ENCODE measurements around the gene ZNF783.
"Not testable (repeated sequence)": the region's sequence is repeated elsewhere in the genome, so short reads cannot be mapped to it uniquely, and the experiment has no call there.

Gene ZNF783

DNA sequence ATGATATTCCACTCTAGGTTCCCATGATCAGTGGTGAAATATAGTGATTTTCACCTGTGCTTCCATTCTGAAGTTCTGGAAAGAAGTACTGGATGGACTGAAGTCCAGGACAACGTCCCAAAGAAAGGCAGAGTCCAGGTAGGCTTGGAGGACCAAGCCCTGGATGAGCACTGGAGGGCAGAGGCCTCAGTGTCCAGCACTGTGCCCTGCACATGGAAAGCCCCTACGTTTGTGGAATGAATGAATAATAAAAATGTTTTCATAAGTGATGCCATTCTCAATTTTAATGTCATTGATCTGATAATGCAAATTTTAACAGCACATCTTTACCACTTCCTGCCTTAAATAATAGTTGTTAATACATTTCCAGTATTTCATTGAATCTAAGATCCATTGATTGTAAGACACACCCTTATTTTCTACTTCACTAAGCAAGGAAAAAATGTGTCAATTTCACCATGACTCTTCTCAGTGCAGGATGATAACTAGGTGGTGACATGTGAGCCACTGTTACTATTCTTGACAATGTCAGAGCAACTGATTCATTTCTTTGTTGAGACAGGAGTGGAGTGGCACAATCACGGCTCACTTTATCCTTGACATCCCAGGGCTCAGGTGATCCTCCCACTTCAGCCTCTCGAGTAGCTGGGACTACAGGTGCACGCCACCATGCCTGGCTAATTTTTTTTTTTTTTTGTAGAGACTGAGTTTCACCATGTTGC is 35.2 kb downstream of the ZNF783 start:
- DNase-seq (ENCODE audit: low read depth in 3 of 3, low spot score in 1 of 3) = no peak

DNA sequence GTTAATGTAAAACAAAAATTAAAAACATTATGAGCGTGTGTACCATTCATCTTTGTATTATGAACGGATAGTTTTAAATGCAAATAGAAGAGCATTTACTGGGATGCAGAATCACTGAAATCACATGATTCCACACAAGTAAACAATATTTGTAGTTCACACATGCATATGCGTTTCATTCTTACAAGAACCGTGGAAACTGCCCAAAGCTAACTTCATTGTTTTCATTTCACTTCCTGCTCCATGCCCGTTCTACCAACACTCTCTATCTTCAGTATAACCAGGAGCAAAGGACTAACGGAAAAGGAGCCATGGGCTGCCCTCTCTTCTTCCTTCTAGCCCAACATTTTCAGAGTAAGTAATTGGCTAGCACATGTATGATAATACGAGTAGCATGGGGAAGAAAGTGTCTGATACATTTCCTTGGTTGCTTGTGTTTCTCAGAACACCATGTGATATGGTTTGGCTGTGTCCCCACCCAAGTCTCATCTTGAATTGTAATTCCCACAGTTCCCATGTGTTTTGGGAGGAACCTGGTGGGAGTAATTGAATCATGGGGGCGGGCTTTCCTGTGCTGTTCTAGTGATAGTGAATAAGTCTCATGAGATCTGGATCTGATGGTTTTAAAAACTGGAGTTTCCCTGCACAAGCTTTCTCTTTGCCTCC is 38.8 kb downstream of the ZNF783 start:
- no peak for DNase-seq (ENCODE audit: low read depth in 3 of 3, low spot score in 1 of 3)

DNA sequence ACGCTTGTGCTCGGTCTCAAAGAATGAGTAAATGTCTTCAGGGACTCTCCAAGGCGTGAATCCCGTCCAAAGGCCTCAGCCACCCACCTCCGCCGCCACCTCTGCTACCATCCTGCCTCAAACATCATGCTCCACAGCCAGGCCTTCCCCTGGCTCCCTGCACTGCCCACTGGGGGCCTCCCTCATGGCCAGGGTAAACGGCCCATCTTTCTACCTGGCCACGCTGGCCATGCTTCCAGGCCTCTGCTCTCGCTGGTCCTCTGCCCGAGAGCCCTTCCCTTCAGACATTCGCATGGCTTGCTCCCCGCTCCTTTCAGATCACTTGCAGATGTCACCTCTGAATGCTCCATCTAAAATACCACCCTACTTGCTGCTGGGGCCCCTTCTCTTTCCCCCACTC is 40.2 kb downstream of the ZNF783 start:
- no peak for DNase-seq (ENCODE audit: low read depth in 3 of 3, low spot score in 1 of 3)

GRCh38 chr7:149302865-149303264 is 40.9 kb downstream of the ZNF783 start:
- DNase-seq (ENCODE audit: low read depth in 3 of 3, low spot score in 1 of 3) = no peak

DNA sequence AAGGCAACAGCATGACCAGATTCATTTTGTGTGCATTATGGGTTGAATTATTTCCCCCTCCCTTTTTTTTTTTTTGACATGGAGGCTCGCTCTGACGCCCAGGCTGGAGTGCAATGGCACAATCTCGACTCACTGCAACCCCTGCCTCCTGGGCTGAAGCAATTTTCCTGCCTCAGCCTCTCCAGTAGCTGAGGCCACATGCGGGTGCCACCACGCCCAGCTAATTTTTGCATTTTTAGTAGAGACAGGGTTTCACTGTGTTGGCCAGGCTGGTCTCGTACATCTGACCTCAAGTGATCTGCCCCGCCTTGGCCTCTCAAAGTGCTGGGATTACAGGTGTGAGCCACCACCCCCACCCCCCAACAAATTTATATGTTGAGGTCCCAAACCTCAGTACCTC is 42.0 kb downstream of the ZNF783 start:
- DNase-seq (ENCODE audit: low read depth in 3 of 3, low spot score in 1 of 3) = no peak

DNA sequence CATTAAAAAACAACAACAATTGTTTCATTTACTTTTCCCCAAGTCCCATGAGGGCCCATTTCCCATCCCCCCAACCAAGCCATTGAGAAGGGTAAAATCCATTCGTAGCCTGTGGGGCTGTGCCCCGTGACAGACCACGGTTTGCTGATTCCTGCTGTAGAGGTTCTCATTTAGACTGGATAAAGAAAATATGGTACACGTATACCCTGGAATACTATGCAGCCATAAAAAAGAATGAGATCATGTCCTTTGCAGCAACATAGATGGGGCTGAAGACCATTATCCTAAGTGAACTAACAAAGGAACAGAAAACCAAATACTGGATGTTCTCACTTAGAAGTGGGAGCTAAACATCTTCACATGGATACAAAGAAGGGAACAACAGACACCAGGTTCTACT is 44.9 kb downstream of the ZNF783 start:
- DNase-seq (ENCODE audit: low read depth in 3 of 3, low spot score in 1 of 3) = no peak

DNA sequence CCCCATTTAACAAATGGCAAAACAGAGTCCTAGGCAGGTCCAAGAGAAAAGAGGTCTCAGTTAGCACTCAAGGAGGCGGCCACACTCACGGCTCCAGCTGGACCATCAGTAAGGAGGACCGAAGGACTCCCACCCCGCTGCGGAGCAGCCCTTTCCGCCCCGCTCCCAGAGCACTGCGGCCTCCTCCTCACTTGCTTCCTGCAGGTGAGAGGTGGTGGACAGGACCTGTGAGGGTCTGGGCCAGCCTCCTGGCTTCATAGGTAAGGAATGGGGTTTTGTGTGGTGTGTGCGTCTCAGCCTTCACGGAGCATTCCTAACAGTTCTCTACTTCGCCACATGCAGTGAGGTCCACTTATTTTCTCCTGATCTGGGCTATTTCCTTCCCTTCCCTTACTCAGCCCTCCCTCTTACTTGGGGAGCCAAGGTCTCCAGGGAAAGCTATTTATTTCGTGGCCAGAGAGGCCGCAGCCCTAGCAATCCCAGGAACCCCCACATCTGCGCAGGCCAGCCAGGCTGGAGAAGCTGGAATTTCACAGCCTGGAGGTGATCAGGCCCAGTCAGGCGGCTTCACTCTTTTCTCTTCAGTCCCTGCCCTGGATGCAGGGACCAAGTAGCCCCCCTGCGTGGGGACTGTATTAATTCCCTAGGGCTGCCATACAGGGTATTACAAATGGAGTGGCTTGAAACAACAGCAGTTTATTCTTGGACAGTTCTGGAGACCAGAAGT is 45.9 kb downstream of the ZNF783 start:
- no peak for DNase-seq (ENCODE audit: low read depth in 3 of 3, low spot score in 1 of 3)

DNA sequence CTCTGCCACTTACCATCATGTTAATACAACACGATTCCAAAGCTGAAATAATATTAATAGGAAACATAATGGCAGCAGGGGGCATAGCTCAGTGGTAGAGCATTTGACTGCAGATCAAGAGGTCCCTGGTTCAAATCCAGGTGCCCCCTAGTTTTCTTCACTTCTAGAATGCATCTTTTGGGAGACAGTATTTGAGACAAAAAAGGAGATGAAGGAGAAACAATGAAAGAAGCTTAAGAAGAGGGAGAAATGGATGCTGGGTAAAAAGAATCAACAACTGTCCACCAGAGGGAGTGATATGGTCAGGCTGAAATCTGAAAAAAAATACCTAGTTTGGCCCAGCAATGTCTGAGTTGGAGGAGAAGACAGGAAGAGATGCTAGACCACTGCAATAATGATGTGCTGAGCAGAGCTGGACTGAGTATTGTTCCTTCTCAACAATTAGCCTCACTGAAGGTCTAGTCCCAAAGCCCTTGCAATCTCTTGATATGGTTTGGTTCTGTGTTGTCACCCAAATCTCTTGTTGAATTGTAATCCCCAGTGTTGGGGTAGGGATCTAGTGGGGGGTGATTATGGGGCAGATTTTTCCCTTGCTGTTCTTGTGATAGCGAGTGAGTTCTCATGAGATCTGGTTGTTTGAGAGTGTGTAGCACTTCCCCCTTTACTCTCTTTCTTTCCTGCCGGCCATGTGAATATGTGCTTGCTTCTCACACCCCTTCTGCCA is 48.3 kb downstream of the ZNF783 start:
- no peak for DNase-seq (ENCODE audit: low read depth in 3 of 3, low spot score in 1 of 3)

DNA sequence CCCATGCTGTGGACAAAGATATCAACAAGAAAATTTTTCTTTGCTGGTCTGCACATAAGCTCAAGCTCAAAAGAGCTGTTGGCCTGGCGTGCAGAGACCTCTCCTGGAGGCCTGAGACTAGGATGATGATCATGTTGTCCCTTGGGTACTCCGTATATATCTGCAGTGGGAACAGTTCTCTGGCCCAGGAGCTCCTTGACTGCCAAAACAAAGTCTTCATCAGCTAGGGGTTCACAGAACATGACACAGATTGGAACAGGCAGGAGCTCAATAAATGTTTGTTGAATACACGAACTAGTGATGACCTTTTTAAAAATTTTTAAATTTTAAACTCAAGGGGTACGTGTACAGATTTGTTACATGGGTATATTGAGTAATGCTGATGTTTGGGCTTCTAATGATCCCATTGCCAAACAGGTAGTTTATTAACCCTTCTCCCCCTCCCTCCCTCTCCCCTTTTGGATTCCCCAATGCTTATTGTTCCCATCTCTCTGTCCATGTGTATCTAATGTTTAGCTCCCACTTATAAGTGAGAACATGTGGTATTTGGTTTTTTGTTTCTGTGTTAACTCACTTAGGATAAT is 49.1 kb downstream of the ZNF783 start:
- DNase-seq (ENCODE audit: low read depth in 3 of 3, low spot score in 1 of 3) = no peak

GRCh38 chr7:149313981-149314380 is 52.0 kb downstream of the ZNF783 start:
- no peak for DNase-seq (ENCODE audit: low read depth in 3 of 3, low spot score in 1 of 3)

DNA sequence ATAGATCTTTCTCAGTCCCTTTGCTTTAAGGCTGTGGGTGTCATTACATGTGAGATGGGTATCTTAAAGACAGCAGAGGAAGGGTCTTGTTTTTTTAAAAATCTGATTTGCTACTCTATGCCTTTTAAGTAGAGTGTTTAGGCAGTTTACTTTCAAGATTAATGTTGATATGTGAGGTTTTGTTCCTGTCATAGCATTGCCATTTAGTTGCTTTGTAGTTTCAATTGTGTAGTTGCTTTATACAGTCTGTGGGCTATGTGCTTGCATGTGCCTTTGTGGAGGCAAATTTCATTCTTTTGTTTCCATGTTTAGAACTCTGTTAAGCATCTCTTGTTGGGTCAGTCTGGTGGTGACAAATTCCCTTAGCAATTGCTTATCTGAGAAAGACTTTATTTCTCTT is 54.6 kb downstream of the ZNF783 start:
- no peak for DNase-seq (ENCODE audit: low read depth in 3 of 3, low spot score in 1 of 3)

- DNase-seq (ENCODE audit: low read depth in 3 of 3, low spot score in 1 of 3) = no peak
These were observed 55.5 kb downstream of the ZNF783 start for GRCh38 chr7:149317496-149317895.

DNA sequence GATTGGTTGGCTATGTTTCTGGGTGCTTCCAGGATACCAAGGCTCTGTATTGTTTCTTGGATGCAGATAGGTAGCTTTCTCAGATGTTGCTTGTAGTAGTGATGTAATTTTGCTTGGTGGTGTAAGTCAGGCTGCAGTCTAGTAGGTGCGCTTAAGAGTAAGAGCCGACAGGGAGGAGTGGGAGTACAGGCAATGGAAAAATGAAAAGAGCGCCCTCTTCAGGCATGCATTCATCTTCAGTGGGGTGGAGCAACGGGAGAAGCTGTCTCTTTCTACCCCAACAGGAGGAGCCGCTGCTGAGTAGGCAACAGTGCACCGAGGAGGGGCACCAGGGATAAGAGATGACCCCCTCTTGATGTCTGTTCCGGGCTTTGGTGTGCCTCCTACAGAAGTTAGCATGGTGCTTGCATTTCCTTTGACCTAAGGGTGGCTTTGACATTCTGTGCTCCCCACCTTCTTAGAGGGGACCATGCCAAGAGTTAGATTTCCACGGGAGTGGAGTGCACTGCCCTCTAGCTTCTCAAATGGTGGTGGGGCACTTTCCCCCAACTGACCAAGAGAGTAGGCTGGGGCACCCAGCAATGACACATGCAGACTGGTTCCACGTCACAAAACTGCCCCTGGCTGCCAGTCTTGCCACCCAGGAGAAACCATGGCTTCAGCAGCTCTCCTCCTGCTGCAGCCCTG is 56.1 kb downstream of the ZNF783 start:
- no peak for DNase-seq (ENCODE audit: low read depth in 3 of 3, low spot score in 1 of 3)

- no peak for DNase-seq (ENCODE audit: low read depth in 3 of 3, low spot score in 1 of 3)
These were observed 57.4 kb downstream of the ZNF783 start for GRCh38 chr7:149319376-149319775.

DNA sequence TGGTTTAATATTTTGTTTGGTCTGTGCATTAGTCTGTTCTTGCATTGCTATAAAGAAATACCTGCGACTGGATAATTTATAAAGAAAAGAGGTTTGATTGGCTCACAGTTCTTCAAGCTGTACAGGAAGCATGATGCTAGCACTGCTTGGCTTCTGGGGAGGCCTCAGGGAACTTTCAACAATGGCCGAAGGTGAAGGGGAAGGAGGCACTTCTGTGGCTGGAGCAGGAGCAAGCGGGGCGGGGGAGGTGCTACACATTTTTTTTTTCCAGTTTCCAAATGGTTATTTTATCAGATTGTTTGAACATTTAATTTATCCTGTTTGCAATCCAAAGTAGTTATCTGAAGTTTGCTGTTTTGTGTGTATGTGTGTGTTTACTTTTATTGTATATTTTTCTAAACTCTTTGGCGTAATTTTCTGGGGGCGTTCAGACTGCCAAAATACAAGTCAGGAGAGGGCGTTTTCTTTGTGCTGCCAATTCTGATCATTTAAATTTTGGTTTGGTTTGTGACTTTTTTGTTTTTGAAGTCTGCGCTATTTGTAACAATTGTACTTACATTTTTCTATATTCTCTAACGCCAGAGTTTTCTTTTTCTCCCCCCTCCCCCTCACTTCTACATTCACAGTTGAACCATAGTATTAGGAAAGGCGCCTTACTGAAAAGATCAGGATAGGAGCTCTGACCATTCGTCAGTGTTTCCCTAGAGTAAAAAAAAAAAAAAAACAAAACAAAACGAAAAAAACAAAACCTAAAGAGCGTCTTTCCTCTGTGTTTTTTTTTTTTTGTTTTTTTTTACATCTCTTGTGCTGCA is 58.5 kb downstream of the ZNF783 start:
- DNase-seq (ENCODE audit: low read depth in 3 of 3, low spot score in 1 of 3) = no peak

GRCh38 chr7:149321125-149321905 is 59.3 kb downstream of the ZNF783 start:
- DNase-seq (ENCODE audit: low read depth in 3 of 3, low spot score in 1 of 3) = not testable (repeated sequence)

DNA sequence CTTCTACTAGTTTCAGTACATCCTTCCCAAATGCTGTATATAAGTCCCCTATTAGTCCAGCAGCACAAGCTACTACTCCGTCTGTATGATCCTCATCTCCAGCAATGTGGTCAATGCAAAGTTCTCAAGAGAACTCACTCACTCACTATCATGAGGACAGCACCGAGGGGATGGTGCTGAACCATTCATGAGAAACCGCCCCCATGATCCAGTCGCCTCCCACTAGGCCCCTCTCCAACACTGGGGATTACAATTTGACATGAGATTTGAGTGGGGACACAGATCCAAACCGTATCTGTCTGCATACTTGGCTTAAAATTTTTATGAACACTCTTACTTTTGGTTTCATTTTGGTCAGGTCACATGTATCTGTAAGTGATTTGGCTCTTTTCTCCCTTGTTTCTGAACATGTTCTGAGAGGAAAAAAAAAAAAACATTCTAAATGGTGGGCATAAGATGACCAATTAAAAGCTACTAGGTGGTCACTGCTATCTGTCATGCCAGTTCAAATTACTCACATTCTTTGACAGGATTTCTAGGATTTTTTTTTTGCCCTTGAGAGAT is 60.1 kb downstream of the ZNF783 start:
- DNase-seq (ENCODE audit: low read depth in 3 of 3, low spot score in 1 of 3) = no peak

DNA sequence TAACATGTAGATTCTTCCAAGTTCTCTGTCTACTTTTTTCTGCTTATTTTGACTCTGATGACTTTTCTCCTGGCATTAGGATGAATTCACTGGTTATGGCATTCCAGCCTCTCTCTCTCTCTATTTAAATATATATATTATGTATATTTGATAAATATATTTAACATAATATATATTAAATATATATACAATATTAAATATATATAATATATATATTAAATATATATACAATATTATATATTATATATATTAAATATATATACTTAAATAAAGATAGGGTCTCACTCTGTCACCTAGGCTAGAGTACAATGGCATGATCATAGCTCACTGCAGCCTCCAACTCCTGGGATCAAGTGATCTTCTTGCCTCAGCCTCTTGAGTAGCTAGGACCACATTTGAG is 60.7 kb downstream of the ZNF783 start:
- DNase-seq (ENCODE audit: low read depth in 3 of 3, low spot score in 1 of 3) = no peak

DNA sequence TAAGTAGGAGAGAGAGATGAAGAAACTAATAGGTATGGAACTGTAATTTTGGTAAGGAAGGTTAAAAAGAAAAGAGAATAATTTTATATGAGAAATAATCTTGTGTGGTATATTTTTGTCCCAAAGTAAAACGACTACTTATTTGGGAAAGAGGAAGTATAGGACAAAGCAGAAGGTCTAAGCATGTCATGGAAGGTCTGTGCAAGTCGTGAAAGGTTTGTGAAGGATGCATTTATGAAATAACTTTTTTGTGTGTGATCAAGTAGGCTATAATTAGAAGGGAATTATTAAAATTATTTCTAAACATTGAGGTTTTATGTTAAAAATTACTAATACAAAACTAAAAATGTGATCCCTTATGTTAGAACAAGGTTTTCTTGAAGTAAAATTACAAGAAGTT is 63.3 kb downstream of the ZNF783 start:
- no peak for DNase-seq (ENCODE audit: low read depth in 3 of 3, low spot score in 1 of 3)

Data from stimulated activated CD4-positive, alpha-beta T cell treated with anti-CD3 and anti-CD28 coated beads, TNF-alpha, amount 100 ng/mL, for 1 hour (primary cell).